Natural killer cell (primary cell): ENCODE measurements around the gene MXRA7. TPM values are rescaled to one million over a fixed set of nuclear protein-coding genes. Genes with fewer than 3 reads are reported as not detected.
A peak's percentile ranks its signal among the peaks of the same experiment; 100 is the strongest.

Experiments
- ATAC-seq, 3 donors: fragments of 150-1000 bp in 2 of 3; fragments of 200-7000 bp in 1 of 3; cut with Tn5 transposase; 1 replicate in 1 of 3; 2 replicates in 2 of 3; pipeline ENCODE4 v1.10.0; 2021; ENCODE audit warnings: mild to moderate bottlenecking in 2 of 3, moderate library complexity in 2 of 3
- DNase-seq, 2 donors: peaks; one replicate each; pipeline versions ENCODE4 v3.0.0 to v3.0.0-alpha.2; 2013 to 2021; ENCODE audit warnings: mixed read lengths in 1 of 2
- H3K27ac ChIP-seq: one replicate; pipeline ENCODE4 v1.5.1; 2013; ENCODE audit warnings: mild to moderate bottlenecking, low read length
- H3K27me3 ChIP-seq: one replicate; pipeline ENCODE4 v1.6.1; 2013; ENCODE audit warnings: low read length; ENCODE audit not compliant: control insufficient read depth, insufficient read depth
- H3K36me3 ChIP-seq: one replicate; pipeline ENCODE4 v1.6.1; 2013; ENCODE audit warnings: low read length; ENCODE audit not compliant: control insufficient read depth, insufficient read depth
- H3K4me1 ChIP-seq: one replicate; pipeline ENCODE4 v1.6.1; 2013; ENCODE audit warnings: low read length; ENCODE audit not compliant: control insufficient read depth, insufficient read depth
- H3K4me3 ChIP-seq: one replicate; pipeline ENCODE4 v1.5.1; 2013; ENCODE audit warnings: low read length
- H3K9me3 ChIP-seq: one replicate; pipeline ENCODE4 v1.6.1; 2013; ENCODE audit warnings: low read length; ENCODE audit not compliant: control insufficient read depth, insufficient read depth
- H3K27ac Mint-ChIP-seq, 2 donors: one replicate each; pipeline ENCODE4 v1.8.0; 2022; ENCODE audit warnings: mild to moderate bottlenecking in 2 of 2, mixed read lengths in 2 of 2, moderate library complexity in 1 of 2
- H3K27me3 Mint-ChIP-seq, 2 donors: one replicate each; pipeline ENCODE4 v1.8.0; 2022; ENCODE audit warnings: low read depth in 2 of 2, mixed read lengths in 2 of 2
- H3K36me3 Mint-ChIP-seq: one replicate; pipeline ENCODE4 v1.8.0; 2022; ENCODE audit warnings: mixed read lengths
- H3K4me1 Mint-ChIP-seq, 2 donors: one replicate each; pipeline ENCODE4 v1.8.0; 2022; ENCODE audit warnings: mixed read lengths in 2 of 2
- H3K4me3 Mint-ChIP-seq: one replicate; pipeline ENCODE4 v1.8.0; 2022; ENCODE audit warnings: mild to moderate bottlenecking, moderate library complexity, mixed read lengths
- H3K9me3 Mint-ChIP-seq, 2 donors: one replicate each; pipeline ENCODE4 v1.8.0; 2022; ENCODE audit warnings: mixed read lengths in 2 of 2
- CTCF ChIP-seq: fragments of 200-600 bp; IDR thresholded peaks from one replicate; pipeline ENCODE4 v1.8.0; 2022; ENCODE audit warnings: antibody characterized with exemption
- WGBS: methylation state at CpG from one replicate; pipeline ENCODE4 v1.1.7; 2013; ENCODE audit warnings: missing lambda C conversion rate; ENCODE audit not compliant: insufficient coverage; 5-methylcytosine and 5-hydroxymethylcytosine counted together
- intact Hi-C: fragments of 100-400 bp; cut with micrococcal nuclease; formaldehyde crosslinking; loops from one replicate; pipeline ENCODE4 v1.14.2; 2022
- total RNA-seq, 4 donors: library from RNA; stranded (reverse); fragments of 120-200 nt in 1 of 4; gene quantifications; one replicate each; pipeline versions ENCODE4 v1.2.3 to v1.2.4, GENCODE V29; 2013 to 2022

MXRA7 gene
- total RNA-seq, 3 donors from 2014 or later (not counting 1 experiment from before 2014, with no cell fraction given): 31.6 to 47.6 (median 46.5) TPM

- peaks cover 53 to 62% of the 10 kb centered on the region in 2 donors for H3K4me1 Mint-ChIP-seq
- intact Hi-C loops: loop anchor here (1.0 to 10.0 kb wide), 3 partner anchors 20 to 472 kb away; partner anchors contain the start of gene UBALD2
- peaks cover 29% of the 10 kb centered on the region for H3K36me3 Mint-ChIP-seq
- Histone ChIP-seq H3K9me3 (no peaks in the 10 kb centered on the region), H3K27me3 (no peaks in the 10 kb centered on the region), H3K36me3 (peaks cover 43% of the 10 kb centered on the region), H3K4me1 (peaks cover 27% of the 10 kb centered on the region), H3K27ac (peak overlapping the region; percentile 98), H3K4me3 (peak overlapping the region; percentile 81)
- peak; percentile 64 to 83 for DNase-seq
- TF ChIP-seq CTCF: no peak
- WGBS: under 1% methylated on average over 117 of the region's 117 CpGs
- no peaks in the 10 kb centered on the region for H3K27me3 Mint-ChIP-seq
- ATAC-seq: peak; percentile 8 to 16 (median 14)
- H3K9me3 Mint-ChIP-seq: no peaks in the 10 kb centered on the region
- H3K4me3 Mint-ChIP-seq: peak overlapping the region; percentile 96
- peak overlapping the region; percentile 99 to 100 for H3K27ac Mint-ChIP-seq
Observed at GRCh38 chr17:76736349-76737081, 25.8 kb upstream of the MXRA7 start.

- no peaks in the 10 kb centered on the region for H3K27me3 Mint-ChIP-seq
- WGBS: 2% methylated on average over 19 of the region's 20 CpGs
- H3K36me3 Mint-ChIP-seq: peaks cover 29% of the 10 kb centered on the region
- peak in 1 of 2 donors; percentile 33 for DNase-seq
- Histone ChIP-seq H3K27me3 (no peaks in the 10 kb centered on the region), H3K4me3 (peak overlapping the region; percentile 81), H3K9me3 (no peaks in the 10 kb centered on the region), H3K36me3 (peaks cover 48% of the 10 kb centered on the region), H3K4me1 (peaks cover 27% of the 10 kb centered on the region), H3K27ac (peak overlapping the region; percentile 98)
- H3K9me3 Mint-ChIP-seq: no peaks in the 10 kb centered on the region
- peak overlapping the region; percentile 94 for H3K4me3 Mint-ChIP-seq
- intact Hi-C loops: loop anchor here (1.0 to 10.0 kb wide), 2 partner anchors 8 to 471 kb away; partner anchors contain the start of gene UBALD2
- H3K4me1 Mint-ChIP-seq: peaks cover 53 to 61% of the 10 kb centered on the region in 2 donors
- H3K27ac Mint-ChIP-seq: peak overlapping the region; percentile 99 to 100
- no peak for TF ChIP-seq CTCF
- ATAC-seq: no peak
Observed at GRCh38 chr17:76735586-76736348, 25.0 kb upstream of the MXRA7 start.

GRCh38 chr17:76735006-76735405 lies 24.2 kb upstream of the MXRA7 start:
- 2% methylated on average over 4 of the region's 5 CpGs for WGBS
- H3K27ac ChIP-seq: peak overlapping the region; percentile 98
- peaks cover 53 to 61% of the 10 kb centered on the region in 2 donors for H3K4me1 Mint-ChIP-seq
- H3K4me3 Mint-ChIP-seq: peak overlapping the region; percentile 94
- H3K9me3 ChIP-seq: no peaks in the 10 kb centered on the region
- no peaks in the 10 kb centered on the region for H3K9me3 Mint-ChIP-seq
- H3K36me3 ChIP-seq: peaks cover 53% of the 10 kb centered on the region
- TF ChIP-seq CTCF: no peak
- no peaks in the 10 kb centered on the region for H3K27me3 ChIP-seq
- no peaks in the 10 kb centered on the region for H3K27me3 Mint-ChIP-seq
- intact Hi-C loops: loop anchor here (1.0 to 10.0 kb wide), 2 partner anchors 8 to 470 kb away; partner anchors contain the start of gene UBALD2
- DNase-seq (peak in 1 of 2 donors; percentile 66), ATAC-seq (no peak)
- peaks cover 27% of the 10 kb centered on the region for H3K4me1 ChIP-seq
- peaks cover 29% of the 10 kb centered on the region for H3K36me3 Mint-ChIP-seq
- peak overlapping the region; percentile 99 to 100 for H3K27ac Mint-ChIP-seq
- H3K4me3 ChIP-seq: no peak overlapping the region
